Keratinocyte (primary cell): ENCODE data around the gene MDGA2. TPM values are rescaled to one million over a fixed set of nuclear protein-coding genes. Genes with fewer than 3 reads are reported as not detected.

Experiments
- DNase-seq: peaks from one replicate; pipeline ENCODE4 v3.0.0-alpha.2; 2011; ENCODE audit warnings: low read depth, missing footprints, low spot score
- FAIRE-seq: peaks from 2 replicates; lab custom pipeline; 2011; peaks lifted over from hg19 to GRCh38; lab: Jason Lieb, UNC
- H2AFZ ChIP-seq: 2 replicates; pipeline ENCODE4 v1.6.0; 2012; ENCODE audit warnings: low read length, control low read depth, inconsistent platforms; ENCODE audit not compliant: control insufficient read depth
- H3K27ac ChIP-seq: 2 replicates; pipeline ENCODE4 v1.5.1; 2011; ENCODE audit warnings: low read length; ENCODE audit not compliant: control insufficient read depth, insufficient read depth
- H3K27me3 ChIP-seq: 3 replicates; pipeline ENCODE4 v1.6.0; 2011; ENCODE audit warnings: low read length; ENCODE audit not compliant: control insufficient read depth, insufficient read depth; ENCODE audit errors: extremely low read depth
- H3K36me3 ChIP-seq, 2 experiments: 2 replicates in 1 of 2; 3 replicates in 1 of 2; pipeline ENCODE4 v1.5.1; 2011; ENCODE audit warnings: low read length in 2 of 2, mild to moderate bottlenecking in 1 of 2; ENCODE audit not compliant: control insufficient read depth in 2 of 2, insufficient read depth in 2 of 2; ENCODE audit errors: extremely low read depth in 1 of 2
- H3K4me1 ChIP-seq: 3 replicates; pipeline ENCODE4 v1.5.1; 2011; ENCODE audit warnings: low read length; ENCODE audit not compliant: control insufficient read depth, insufficient read depth; ENCODE audit errors: extremely low read depth
- H3K4me2 ChIP-seq: 3 replicates; pipeline ENCODE4 v1.6.0; 2011; ENCODE audit warnings: low read depth, low read length; ENCODE audit not compliant: control insufficient read depth, insufficient read depth; ENCODE audit errors: extremely low read depth
- H3K4me3 ChIP-seq, 3 experiments: fragments of 200-600 bp in 1 of 3; sonication (generic) in 1 of 3; 2 replicates in 2 of 3; 3 replicates in 1 of 3; pipeline ENCODE4 v1.5.1; 2011 to 2016; ENCODE audit warnings: low read length in 3 of 3, mild to moderate bottlenecking in 3 of 3, control low read depth in 2 of 3, inconsistent platforms in 1 of 3, low read depth in 1 of 3, mixed read lengths in 1 of 3, mixed run types in 1 of 3, moderate library complexity in 1 of 3; ENCODE audit not compliant: control insufficient read depth in 2 of 3, insufficient read depth in 2 of 3; ENCODE audit errors: extremely low read depth in 1 of 3
- H3K79me2 ChIP-seq: 2 replicates; pipeline ENCODE4 v1.6.0; 2012; ENCODE audit warnings: low read length; ENCODE audit not compliant: control insufficient read depth, insufficient read depth
- H3K9ac ChIP-seq: 3 replicates; pipeline ENCODE4 v1.6.0; 2011; ENCODE audit warnings: low read length; ENCODE audit not compliant: control insufficient read depth, insufficient read depth; ENCODE audit errors: extremely low read depth
- H3K9me1 ChIP-seq: 3 replicates; pipeline ENCODE4 v1.6.0; 2011; ENCODE audit warnings: low read length; ENCODE audit not compliant: control insufficient read depth, insufficient read depth; ENCODE audit errors: extremely low read depth
- H3K9me3 ChIP-seq: 2 replicates; pipeline ENCODE4 v1.5.1; 2012; ENCODE audit warnings: low read depth, low read length; ENCODE audit not compliant: control insufficient read depth
- H4K20me1 ChIP-seq: 3 replicates; pipeline ENCODE4 v1.6.0; 2011; ENCODE audit warnings: low read length; ENCODE audit not compliant: control insufficient read depth, insufficient read depth; ENCODE audit errors: extremely low read depth
- EZH2 ChIP-seq: IDR thresholded peaks from one replicate; pipeline ENCODE4 v1.6.1; 2012; ENCODE audit warnings: inconsistent platforms, mild to moderate bottlenecking, low read length, moderate library complexity
- dilution Hi-C: fragments of 300-500 bp; cut with MboI; formaldehyde crosslinking; loops from one replicate; pipeline ENCODE4 v1.7.0; 2020; ENCODE audit warnings: low sequenced_read_pairs; ENCODE audit not compliant: extremely low pct_ligation_motif_present
- polyA plus RNA-seq, 5 experiments: library from polyadenylated mRNA; depleted of rRNA in 3 of 5; stranded (reverse) in 3 of 5; stranded (forward) in 1 of 5; unstranded in 1 of 5; fragments of >200 nt; gene quantifications; 1 replicate in 1 of 5; 2 replicates in 3 of 5; 3 replicates in 1 of 5; pipeline versions ENCODE4 v1.2.1 to v1.2.3, GENCODE V29; 2011 to 2012; ENCODE audit warnings: missing spikeins in 2 of 5, low read depth in 1 of 5, low replicate concordance in 1 of 5
- TF ChIP-seq, protein P1 (sequence below), 3 experiments: IDR thresholded peaks in 1 of 3; conservative IDR thresholded peaks in 1 of 3; optimal IDR thresholded peaks in 1 of 3; 2 replicates in 2 of 3; 3 replicates in 1 of 3; pipeline versions ENCODE3 to v1.5.1; 2011; ENCODE audit warnings: low read length in 3 of 3, mild to moderate bottlenecking in 3 of 3, moderate library complexity in 2 of 3, control low read depth in 1 of 3, inconsistent platforms in 1 of 3; ENCODE audit not compliant: insufficient read depth in 2 of 3; ENCODE audit errors: extremely low read depth in 1 of 3

Gene MDGA2
- polyA plus RNA-seq, 1 donor (not counting 4 experiments of a cell fraction or from before 2014, with no cell fraction given), result not detected

DNA sequence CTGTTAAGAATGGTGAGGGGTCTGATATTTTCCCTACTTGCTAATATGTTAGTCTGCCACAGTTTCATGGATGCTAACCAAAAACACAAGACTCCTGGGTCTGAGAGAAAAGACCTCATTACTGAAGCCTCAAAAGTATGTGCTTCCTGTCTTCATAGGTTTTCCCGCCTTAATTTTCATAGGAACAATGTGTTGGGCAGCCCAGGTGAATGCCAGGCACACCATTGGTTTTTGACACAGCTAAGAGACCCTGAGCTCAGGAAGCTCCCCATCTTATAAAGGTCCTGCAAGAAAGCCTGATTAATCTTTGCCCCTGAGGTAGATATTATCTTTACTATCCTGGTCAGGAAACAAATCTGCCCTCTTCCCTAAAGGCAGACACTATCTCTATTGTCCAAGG is 464.1 kb downstream of the MDGA2 start:
- Histone ChIP-seq H4K20me1 (no peaks in the 10 kb centered on the region), H2AFZ (no peak overlapping the region), H3K27me3 (no peaks in the 10 kb centered on the region), H3K9me3 (no peaks in the 10 kb centered on the region), H3K4me3 (no peak overlapping the region), H3K9me1 (no peaks in the 10 kb centered on the region), H3K36me3 (no peaks in the 10 kb centered on the region), H3K9ac (no peak overlapping the region), H3K79me2 (no peaks in the 10 kb centered on the region), H3K27ac (no peak overlapping the region), H3K4me2 (no peak overlapping the region), H3K4me1 (no peaks in the 10 kb centered on the region)
- TF ChIP-seq, protein P1, sequence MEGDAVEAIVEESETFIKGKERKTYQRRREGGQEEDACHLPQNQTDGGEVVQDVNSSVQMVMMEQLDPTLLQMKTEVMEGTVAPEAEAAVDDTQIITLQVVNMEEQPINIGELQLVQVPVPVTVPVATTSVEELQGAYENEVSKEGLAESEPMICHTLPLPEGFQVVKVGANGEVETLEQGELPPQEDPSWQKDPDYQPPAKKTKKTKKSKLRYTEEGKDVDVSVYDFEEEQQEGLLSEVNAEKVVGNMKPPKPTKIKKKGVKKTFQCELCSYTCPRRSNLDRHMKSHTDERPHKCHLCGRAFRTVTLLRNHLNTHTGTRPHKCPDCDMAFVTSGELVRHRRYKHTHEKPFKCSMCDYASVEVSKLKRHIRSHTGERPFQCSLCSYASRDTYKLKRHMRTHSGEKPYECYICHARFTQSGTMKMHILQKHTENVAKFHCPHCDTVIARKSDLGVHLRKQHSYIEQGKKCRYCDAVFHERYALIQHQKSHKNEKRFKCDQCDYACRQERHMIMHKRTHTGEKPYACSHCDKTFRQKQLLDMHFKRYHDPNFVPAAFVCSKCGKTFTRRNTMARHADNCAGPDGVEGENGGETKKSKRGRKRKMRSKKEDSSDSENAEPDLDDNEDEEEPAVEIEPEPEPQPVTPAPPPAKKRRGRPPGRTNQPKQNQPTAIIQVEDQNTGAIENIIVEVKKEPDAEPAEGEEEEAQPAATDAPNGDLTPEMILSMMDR (optimal IDR thresholded peaks at IDR 0.05 in 1 of 3, IDR thresholded peaks at IDR 0.05 in 1 of 3, conservative IDR thresholded peaks at IDR 0.05 in 1 of 3; ENCODE audit: extremely low read depth in 1 of 3, insufficient read depth in 2 of 3, low read length in 3 of 3), result no peak
- TF ChIP-seq EZH2, result no peak
- dilution Hi-C loops, result no loop called here
- FAIRE-seq, result no peak
- no peak for DNase-seq

DNA sequence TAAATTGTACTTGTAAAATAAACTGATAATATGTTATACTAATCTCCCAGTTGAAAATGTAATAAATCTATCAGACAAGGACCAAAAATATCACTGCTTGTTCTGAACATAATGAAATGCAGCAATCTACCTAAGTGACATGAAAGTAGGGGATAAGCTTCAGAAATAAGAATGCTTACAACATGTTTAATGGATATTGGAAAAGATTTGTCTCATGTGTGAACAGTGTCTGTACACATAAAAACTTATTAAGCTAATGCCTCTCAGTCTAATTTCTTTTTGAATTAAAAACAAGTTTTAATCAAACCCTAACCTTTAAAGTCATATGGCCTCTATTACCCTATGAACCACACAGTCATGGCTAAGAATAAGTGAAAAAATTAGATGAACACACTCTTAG is 465.3 kb downstream of the MDGA2 start:
- Histone ChIP-seq H3K9me3 (no peaks in the 10 kb centered on the region), H2AFZ (no peak overlapping the region), H3K79me2 (no peaks in the 10 kb centered on the region), H3K4me3 (no peak overlapping the region), H3K4me2 (no peak overlapping the region), H3K9me1 (no peaks in the 10 kb centered on the region), H4K20me1 (no peaks in the 10 kb centered on the region), H3K4me1 (no peaks in the 10 kb centered on the region), H3K27ac (no peak overlapping the region), H3K27me3 (no peaks in the 10 kb centered on the region), H3K9ac (no peak overlapping the region), H3K36me3 (no peaks in the 10 kb centered on the region)
- dilution Hi-C loops, result no loop called here
- no peak for FAIRE-seq
- no peak for DNase-seq
- TF ChIP-seq EZH2, result no peak
- TF ChIP-seq, protein P1 (optimal IDR thresholded peaks at IDR 0.05 in 1 of 3, IDR thresholded peaks at IDR 0.05 in 1 of 3, conservative IDR thresholded peaks at IDR 0.05 in 1 of 3; ENCODE audit: extremely low read depth in 1 of 3, insufficient read depth in 2 of 3, low read length in 3 of 3), result no peak
